HG03571 (cell line): ENCODE results near the gene N4BP3.

Experiments used
- ATAC-seq: cut with Tn5 transposase; IDR thresholded peaks from one replicate; pipeline ENCODE4 v1.9.1; 2021; ENCODE audit not compliant: unreplicated experiment

N4BP3 gene

GRCh38 chr5:178147406-178147805 is 34.1 kb downstream of the N4BP3 start:
- ATAC-seq, result no peak

DNA sequence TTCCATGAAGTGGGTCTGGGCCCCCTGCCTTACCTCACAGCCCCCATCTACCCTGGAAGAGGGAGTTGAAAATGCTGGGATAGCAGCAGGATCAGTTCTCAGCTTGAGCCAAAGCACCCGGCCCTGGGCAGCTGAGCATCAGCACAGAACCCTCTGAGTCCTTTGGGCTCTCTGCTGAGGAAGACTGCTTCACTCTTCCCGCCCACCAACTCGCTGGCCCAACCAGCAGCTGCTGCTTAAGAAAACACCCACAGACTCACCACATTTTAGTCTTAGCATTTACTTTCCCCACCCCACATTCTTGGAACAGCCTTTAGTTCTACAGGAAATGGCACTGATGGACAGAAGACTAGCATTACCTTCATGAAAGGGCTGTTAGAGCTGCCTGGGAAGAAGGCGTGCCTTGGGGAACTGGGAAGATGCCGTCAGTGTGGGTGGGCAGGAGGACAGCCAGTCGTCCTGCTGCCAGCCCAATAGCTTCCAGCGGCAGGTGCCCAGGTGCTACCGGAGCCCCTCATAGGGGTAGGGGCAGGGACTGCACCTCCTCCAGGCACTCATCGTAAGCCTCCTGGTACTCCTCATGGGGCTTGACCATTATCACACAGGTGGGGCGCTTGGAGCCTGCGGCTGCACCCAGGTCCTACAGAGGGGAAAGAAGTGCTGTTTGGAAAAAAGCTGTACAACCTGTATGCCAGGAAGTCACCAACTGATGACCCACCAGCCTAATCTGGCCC is 36.0 kb downstream of the N4BP3 start:
- no peak for ATAC-seq

DNA sequence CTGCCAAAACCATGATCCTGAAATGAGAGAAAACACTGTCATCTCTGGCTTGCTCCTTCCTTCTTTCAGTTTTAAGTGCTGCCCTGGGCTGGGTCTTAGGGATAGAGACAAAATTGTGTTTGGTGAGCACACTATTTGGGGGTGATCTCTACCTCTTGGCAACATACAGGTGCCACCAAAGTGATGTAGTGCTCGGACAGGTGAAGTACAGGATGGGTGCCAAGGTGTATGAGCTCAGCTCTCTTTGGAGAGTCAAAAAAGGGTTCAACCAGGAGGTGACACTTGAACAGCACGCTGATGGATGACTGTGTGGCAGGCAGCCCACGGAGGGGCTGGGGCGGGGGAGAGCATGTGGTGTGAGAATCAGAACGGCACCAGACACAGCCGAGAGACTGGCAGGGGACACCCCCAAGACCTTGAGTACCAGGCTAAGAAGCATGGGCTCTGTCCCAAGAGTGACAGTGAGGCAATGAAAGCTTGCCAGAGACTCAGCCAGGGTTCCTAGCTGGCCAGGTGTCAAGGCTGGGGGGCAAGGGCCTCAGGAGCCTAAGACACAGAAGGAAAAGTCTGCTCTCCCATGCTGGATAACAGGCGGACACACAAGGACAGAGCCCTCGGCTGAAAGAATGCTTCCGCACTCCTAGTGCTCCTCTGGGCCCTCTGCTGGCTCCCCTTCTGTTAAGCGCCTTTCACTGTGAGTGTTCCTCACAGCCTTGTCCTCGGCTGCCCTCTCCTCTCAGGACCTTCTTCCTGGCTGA is 37.8 kb downstream of the N4BP3 start:
- no peak for ATAC-seq

- ATAC-seq, result no peak
Observed at GRCh38 chr5:178152491-178153444, 39.4 kb downstream of the N4BP3 start.

GRCh38 chr5:178153530-178154340 is 40.4 kb downstream of the N4BP3 start, which contains the start of gene NHP2:
TSS of gene NHP2 (minus strand) at chr5:178153885. CDS start at chr5:178153817, 68 bp downstream.
- ATAC-seq, result peak; percentile 99

DNA sequence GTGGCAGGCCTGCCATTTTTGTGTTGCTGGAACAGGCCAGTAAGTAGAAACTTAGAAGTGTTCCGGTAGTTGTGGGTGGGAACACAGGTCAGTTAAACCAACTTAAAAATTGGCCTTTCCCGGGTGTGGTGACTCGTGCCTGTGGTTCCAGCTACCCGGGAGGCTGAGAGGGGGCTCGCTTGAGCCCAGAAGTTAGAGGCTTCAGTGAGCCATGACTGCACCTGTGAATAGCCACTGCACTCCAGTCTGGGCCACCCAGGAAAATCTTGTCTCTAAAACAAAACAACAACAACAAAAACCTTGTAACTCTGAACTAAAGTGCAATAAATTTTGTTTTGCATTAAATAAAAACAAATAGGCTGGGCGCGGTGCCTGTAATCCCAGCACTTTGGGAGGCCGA is 41.7 kb downstream of the N4BP3 start:
- ATAC-seq, result no peak

DNA sequence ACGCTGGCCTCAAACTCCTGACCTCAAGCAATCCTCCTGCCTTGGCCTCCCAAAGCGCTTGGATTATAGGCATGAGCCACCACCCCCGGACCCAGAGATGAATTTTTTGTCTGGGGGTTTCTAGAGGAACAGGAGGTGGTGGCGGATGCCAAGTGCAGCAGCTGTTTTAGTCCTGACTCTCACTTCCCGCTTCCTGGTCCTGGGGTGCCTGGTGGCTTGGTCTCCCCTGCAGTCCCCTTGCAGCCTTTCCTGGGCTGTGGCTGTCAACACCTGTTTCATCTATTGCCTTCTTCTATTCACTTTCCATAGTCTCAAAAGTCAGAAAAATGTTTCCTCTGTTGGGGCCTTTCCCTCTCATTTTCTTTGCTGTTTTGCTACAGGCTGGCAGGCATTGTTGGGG is 46.8 kb downstream of the N4BP3 start:
- no peak for ATAC-seq

- ATAC-seq, result no peak
Observed at GRCh38 chr5:178162481-178162880, 49.1 kb downstream of the N4BP3 start.

- ATAC-seq, result peak; percentile 83
Observed at GRCh38 chr5:178163772-178164735, 50.7 kb downstream of the N4BP3 start.

- no peak for ATAC-seq
Observed at GRCh38 chr5:178165581-178165980, 52.2 kb downstream of the N4BP3 start.

DNA sequence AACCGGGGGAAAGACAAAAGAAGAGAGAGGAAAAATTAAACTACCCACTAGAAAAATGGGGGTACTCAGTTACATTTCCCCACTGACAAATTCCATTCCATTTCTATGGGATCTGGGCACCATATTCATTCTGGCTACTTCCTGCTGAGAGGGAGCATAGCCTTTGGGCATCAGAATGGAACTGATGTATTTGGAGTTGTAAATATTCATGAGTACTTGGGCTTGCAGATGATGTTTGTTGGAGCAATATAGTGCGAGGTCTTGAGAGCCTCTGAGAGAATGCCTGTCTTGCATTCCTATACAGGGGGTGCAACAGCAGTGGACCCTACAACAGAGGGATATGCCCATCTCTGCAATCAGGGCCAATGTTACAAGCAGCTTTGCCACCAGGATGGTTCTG is 57.1 kb downstream of the N4BP3 start:
- ATAC-seq, result no peak

DNA sequence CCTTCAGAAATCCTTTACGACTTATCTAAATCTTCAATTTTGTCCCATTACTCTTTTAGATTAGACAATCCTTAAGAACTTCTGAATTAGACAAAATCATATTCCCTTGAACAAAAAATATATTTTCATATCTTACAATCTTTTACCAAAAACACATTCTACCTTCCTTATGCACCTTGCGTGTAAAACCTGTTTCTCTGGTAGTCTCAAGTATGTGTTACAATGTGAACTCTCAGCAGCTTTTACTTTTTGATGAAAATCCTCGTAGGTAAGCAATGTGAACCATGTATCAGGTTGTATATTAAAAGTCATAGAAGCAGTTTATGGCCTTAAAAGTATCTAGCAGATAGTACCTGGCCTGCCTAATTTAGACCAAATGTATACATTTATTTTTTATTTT is 61.1 kb downstream of the N4BP3 start:
- no peak for ATAC-seq
